Embryonic facial prominence (tissue), 1 donor: Measurements from ENCODE around the gene MARK4.

Experiments used
- DNase-seq: peaks from one replicate; pipeline ENCODE4 v3.0.0-alpha.2; 2016; ENCODE audit errors: extremely low spot score

The MARK4 gene

DNA sequence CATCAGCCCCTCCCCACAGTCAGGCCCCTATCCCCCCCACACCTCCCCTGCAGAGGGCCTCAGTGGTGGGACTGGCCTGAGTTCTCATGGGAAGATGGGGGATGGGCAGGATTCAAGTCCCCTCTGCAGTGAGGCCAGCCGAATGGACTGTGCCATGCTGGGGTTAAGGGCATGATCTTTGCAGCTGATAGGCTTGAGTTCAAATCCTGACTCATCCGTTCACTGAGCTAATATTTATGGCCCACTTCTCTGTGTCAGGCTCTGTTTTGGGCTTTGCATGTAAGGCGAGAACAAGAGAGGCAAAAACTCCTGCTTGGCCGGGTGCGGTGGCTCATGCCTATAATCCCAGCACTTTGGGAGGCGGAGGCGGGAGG lies 20.7 kb downstream of the MARK4 start:
- DNase-seq = no peak

GRCh38 chr19:45273521-45273855 lies 22.4 kb downstream of the MARK4 start:
- no peak for DNase-seq

- no peak for DNase-seq
These were observed 24.4 kb downstream of the MARK4 start for GRCh38 chr19:45275370-45275971.

DNA sequence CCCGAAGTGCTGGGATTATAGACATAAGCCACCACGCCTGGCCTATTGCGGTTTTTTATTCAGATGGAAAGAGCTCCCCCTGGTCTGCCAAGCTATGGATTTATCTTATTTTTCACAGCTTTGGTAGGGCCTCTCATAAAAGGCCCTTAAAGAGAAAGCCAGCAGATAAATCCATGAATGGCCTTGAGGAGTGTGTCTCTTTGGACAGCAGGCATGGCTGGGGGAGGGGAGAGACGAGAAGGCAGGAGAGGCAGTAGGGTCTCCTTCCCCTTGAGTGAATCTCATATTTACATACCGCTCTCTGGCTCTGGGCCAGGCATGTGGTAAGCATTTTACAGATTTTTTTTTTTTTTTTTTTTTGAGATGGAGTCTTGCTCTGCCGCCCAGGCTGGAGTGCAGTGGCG lies 25.2 kb downstream of the MARK4 start:
- DNase-seq = peak; percentile 61

DNA sequence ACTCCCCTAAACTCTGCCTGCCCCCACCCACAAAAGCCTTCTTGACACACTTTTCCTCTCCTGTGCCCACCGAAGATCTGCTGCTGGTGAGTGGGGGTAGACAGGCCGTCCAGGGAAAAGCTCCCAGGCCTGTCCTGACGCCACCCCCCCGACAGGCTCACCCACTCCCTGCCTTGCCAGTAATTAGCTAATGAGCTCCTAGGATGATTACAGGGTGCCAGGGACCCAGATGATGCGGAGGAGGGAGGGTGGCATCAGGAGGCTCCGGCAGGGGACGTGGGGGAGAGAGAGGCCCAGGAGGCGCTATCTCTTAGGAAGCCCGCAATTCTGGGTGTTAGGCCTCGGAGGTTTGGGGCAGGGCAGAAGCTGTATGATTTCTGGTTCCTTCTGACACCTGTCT lies 27.0 kb downstream of the MARK4 start:
- no peak for DNase-seq

- DNase-seq = no peak
These were observed 28.6 kb downstream of the MARK4 start for GRCh38 chr19:45279587-45280192.

- no peak for DNase-seq
These were observed 29.4 kb downstream of the MARK4 start for GRCh38 chr19:45280471-45280961.

DNA sequence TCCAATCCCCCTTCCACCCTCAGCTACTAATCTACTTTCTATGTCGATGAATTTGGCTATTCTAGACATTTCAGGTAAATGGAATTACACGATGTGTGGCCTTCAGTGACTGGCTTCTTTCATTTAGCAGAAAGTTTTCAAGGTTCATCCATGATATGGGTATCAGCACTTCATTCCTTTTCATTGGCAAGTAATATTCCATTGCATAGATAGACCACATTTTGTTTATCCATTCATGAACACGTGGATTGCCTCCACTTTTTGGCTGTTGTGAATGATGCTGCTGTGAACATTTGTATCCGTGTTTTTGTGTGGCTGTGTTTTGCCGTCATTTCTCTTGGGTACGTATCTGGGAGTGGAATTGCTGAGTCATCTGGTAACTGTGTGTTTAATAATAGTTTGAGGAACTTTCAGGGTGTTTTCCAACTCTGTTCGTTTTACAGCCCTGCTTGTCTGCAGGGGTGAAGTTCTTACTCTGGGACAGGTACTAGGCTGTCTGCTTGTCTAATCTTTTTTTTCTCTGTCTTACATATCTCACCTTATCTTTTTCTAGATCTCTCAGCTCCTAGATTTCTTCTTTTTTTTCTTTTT lies 32.5 kb downstream of the MARK4 start:
- DNase-seq = no peak

DNA sequence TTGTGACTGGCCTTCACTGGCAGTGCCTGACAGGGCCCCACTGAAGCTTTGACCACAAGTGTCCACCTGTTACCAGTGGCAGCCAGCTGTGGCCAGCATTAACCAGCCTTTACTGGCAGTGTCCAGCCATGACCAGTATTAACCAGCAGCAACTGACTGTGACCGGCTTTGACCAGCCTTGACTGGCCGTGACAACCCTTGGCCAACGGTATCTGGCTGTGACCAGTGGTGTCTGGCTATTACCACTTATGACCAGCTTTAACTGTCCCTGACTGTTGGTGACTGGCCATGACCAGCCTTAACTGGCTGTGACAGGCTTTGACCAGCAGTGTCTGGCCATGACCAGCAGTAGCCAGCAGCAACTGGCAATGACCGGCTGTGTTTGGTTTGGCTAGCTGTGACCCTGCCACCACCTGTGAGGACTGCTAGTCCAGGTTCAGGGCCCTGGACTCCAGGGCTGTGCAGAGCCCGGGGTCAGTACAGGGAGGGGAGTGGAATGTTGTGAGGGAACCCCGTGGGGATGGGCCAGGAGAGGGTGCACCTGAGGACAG lies 39.4 kb downstream of the MARK4 start:
- DNase-seq = no peak

- DNase-seq = no peak
These were observed 40.8 kb downstream of the MARK4 start for GRCh38 chr19:45291834-45292233.

DNA sequence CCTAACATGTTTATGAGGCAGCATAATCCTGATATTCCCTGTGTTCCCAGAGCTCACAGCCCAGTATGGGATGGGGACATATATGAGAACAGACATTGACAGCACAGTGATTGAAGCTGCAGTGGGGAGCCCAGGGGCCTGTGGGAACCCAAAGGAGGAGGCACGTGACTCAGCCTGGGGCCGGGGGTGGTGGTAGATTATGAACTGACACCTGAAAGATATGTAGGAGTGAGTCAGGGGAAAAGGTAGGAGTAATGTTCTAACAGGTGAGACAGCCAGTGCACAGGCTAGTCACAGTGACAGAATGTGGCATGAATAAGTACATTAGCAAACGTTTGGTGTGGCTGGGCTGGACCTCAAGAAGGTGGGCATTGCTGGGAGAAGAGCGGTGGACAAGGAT lies 42.6 kb downstream of the MARK4 start:
- no peak for DNase-seq

- no peak for DNase-seq
These were observed 43.4 kb downstream of the MARK4 start for GRCh38 chr19:45294291-45295029.

DNA sequence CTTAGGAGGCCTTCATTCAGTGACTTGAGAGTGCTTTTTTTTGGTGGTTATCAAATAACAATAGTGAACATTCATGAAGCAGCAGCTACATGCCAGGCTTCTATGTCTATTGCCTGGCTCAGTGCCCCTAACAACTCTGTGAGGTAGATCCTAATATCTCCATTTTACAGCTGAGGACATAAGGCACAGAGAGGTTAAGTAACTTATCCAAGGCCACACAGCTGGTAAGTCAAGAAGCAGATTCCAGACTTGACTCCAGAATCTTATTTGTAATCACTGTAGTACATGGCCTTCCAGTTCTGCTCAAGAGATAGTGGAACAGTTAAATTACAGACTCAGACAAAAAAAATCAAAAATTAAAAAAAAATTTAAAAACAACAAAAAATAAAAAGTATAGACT lies 44.8 kb downstream of the MARK4 start:
- no peak for DNase-seq

DNA sequence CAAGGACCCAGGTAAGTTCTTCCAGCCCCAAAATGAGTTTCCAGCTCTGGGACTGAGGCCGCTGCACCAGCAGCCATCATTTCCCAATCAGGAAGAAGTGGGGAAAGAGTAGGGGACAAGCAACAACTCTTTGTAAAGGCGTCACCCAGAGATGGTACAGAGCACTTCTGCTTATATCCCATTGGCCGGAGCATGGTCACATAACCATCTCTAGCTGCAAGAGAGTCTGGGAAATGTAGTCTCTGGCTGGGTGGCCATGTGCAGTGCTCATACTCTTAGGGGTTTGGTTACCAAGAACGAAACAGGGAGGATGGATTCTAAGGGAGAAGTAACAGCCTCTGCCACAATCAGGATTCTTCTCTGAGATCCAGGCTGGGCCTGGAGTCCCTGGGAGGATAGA lies 45.3 kb downstream of the MARK4 start:
- no peak for DNase-seq

DNA sequence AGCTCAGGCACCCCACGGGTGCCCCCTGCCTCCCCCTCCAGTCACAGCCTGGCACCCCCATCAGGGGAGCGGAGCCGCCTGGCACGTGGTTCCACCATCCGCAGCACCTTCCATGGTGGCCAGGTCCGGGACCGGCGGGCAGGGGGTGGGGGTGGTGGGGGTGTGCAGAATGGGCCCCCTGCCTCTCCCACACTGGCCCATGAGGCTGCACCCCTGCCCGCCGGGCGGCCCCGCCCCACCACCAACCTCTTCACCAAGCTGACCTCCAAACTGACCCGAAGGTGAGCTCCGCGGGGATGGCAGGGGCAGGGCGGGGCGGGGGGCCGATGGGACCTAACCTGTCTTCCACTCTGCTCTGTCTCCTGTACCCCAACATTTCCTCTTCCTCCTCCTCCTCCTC lies 46.6 kb downstream of the MARK4 start:
- DNase-seq = no peak

- no peak for DNase-seq
These were observed 47.2 kb downstream of the MARK4 start for GRCh38 chr19:45298264-45298663.

GRCh38 chr19:45299719-45300118 lies 48.6 kb downstream of the MARK4 start:
- DNase-seq = no peak

- no peak for DNase-seq
These were observed 51.3 kb downstream of the MARK4 start for GRCh38 chr19:45302416-45302815.

DNA sequence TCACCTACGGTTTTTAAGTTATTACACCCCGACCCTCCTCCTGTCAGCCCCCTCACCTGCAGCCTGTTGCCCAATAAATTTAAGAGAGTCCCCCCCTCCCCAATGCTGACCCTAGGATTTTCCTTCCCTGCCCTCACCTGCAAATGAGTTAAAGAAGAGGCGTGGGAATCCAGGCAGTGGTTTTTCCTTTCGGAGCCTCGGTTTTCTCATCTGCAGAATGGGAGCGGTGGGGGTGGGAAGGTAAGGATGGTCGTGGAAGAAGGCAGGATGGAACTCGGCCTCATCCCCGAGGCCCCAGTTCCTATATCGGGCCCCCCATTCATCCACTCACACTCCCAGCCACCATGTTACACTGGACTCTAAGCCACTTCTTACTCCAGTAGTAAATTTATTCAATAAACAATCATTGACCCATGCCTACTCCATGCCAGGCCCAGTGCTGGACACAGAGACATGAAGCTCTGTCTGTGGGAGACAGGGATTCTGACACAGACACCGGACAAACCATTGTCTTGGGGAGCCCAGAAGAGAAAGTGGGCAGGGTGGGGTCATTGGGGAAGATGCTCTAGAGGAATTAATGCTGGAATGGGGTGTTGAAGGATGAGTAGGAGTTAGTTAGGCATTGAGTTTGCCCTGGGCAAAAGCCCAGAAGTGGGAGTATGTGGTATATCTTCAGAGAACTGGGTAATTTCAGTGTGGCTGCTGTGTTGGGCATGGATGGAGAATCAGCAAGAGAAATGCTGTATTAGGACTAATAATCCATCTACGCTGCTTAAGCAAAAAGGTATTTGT lies 52.4 kb downstream of the MARK4 start:
- DNase-seq = no peak

- DNase-seq = no peak
These were observed 53.3 kb downstream of the MARK4 start for GRCh38 chr19:45304141-45304926.

GRCh38 chr19:45305007-45305406 lies 53.9 kb downstream of the MARK4 start:
- no peak for DNase-seq
